ENCODE results near the gene ATP7B.

The ATP7B gene

DNA sequence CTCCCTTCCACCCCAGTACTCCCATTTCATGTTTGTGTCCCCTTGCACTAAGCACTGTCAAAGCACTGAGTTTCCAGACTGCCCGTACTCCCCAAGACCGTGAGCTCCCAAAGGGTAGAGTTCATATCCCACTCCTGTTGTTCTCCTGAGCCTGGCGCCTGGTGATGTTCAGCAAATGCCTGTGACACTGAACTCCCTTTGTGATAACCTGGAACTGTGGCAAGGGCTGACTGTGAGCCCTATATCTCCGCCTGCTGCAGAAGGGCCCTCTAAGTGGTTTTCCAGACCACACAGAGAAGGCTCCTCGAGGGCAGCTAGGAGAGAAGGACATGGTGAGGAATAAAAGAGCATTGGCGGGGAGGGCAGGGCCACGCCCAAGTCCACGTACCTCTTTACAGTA is 67.5 kb downstream of the ATP7B start:
- no peak for DNase-seq

DNA sequence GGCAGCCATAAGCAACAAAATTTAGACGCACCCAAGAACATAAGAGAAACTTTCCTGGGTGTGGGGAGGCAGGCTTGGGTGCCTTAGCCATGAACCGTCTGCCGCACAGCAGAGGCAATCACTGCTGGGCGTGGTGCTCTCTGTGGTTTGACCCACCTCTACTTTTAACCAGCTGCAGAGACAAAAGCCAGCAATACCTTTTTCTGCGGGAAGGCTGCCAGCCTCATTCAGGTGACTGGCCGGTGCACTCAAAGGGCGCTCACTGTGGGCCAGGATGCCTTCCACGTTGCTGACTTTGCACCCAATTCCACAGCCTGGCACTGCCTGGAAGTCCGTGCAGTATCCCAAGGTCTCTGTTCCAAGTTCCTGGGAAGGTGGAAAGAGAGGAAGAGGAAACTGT is 69.1 kb downstream of the ATP7B start:
- DNase-seq, result no peak

DNA sequence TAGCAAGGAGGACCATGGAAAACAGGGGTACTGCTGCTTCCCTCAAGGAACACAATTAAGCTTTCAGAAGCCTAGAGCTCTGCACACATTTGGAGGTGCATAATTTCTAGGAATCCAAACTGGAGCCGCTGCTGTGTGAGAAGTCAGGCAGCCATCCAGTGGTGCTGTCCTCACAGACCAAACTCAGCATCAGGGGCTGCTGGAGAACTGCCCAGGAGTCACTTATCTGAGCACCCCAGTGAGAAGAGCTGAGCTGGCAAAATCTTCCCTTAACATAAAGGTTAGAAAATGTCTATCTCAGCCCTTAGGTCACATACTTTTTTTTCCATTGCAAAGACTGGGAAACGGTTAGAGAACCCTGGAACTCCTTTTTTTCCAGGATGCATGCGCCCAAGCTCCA is 72.8 kb downstream of the ATP7B start:
- DNase-seq, result peak; percentile 80

DNA sequence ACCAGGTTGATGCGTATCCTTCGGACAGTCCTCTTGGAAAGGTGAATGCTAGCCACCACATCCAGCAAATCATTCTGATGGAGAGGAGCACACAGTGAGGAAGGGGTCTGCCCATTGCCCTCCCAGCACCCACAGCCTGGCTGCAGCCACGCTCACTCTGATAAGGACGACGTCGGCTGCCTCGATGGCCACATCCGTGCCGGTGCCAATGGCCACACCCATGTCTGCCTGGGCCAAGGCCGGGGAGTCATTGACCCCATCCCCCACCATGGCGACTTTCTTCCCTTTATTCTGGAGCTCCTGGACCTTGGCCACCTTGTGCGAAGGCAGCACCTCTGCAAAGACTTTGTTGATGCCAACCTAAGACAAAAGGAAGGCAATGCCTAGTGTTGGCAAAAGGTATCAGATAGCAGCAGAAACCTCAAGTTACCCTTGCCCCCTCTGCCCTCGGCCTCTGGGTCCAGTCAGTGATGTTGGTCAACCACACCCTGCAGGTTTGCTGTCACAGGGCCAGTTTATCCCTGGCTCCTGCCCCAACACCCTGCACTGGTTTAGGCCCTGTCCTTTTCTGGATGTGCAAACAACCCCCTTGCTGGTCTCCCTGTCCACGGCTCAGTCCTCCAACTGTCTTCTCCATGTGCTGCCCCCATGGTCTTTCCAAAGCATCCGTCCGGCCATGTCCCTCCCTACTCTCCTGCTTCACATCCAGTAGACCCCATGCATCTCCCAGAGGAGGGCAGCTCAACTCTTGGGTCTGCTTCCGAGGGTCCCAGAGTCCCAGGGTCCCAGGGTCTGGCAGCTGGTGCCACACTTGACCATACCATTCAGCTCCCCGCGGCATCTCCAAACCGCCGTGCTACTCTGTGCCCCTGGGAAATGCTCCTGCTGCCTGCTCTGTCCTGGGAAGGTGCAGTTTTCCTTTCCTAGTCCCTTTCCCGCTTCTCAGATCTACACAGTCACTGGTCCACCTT is 73.6 kb downstream of the ATP7B start:
- DNase-seq, result no peak

DNA sequence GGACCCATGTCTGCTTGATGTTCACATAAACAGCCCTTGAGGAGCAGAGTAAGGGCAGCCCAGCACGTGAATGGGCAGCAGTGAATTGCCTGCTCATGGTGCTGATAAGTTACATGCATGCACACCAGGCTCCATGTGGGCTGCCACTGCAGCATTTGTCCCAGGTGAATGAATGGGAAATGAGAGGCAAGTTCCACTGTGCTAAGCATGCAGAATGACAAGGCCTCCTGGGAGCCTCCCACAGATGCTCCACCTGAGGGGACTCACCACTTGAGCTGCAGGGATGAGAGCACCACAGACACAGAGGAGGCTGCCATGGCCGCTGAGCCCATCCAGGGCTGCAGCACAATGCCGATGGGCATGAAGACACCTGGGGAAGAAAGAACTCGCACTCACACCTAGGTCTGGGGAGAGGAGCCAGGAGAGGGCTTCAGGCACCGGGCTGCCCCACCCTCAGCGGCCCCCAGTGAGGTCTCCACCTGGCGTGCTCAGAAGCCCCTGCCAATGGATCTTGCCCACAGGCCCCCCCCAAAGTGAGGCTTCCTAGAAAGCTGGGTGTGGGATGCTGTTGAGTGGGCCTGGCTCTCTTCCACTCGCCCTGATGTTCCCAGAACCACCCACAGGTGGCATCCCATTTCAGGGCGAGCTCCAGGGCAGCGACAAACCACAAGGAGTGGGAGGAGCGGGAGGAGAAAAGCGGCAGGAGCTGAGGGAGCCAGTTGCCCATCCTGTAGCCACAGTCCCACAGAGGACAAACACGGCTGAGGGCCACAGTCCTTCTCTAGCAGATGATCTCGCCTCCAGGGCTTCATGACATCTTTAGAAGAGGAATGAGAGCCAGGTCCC is 75.7 kb downstream of the ATP7B start:
- peak; percentile 56 for DNase-seq

DNA sequence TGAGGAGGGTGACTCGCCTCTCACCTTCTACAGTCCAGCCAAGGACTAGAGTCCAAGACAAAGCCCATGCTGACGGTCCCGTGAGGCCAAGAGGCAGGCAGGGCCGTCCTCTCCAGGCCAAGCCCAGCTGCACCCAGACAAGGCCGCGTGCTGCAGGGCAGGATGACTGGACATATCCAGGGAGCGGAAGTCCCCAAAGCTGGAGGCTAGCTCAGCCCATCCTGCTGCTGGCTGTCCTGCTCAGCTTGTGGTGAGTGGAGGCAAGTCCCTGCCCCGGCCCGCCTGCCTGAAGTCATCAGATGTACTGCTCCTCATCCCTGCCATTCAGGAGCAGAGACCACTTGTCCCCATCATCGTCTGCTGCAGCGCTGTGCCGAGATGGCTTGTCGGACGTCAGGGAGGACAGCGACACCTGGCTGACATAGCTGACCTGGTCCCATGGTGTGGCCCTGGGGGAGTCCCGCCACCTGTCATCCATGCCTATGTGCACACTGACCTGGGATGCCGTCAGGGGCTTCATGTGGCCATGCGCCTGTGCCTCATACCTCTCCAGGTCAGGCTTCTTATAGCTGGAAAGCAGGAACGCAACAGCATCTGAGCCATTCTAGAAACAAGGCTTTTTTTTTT is 76.7 kb downstream of the ATP7B start:
- no peak for DNase-seq

DNA sequence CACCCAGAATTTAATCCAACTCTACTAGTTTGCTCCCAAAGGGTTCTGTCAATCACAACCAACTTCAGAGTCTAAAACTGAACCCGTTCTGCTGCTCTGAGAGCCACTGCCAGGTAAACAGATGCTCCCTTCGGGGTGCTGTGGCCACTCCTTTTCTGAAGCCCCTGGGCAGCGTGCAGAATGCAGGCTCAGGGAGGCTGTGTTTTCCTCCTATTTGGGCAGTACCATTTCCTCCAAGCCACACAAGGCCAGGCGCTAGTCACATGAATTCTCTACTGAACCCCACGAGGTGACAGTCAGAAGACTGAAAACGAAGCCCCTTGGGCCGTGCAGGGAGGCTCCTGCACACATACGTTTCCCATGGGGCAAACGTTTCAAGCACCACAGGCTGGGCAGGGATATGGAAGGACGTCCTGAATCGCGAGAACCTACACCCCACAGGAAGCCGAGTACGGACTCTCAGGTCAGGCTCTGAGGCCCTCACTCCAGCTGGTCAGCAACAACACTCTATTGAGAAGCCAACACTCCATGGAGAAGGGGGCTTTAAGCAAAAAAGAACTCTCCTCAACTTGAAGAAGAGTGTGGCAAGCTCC is 77.7 kb downstream of the ATP7B start:
- DNase-seq, result no peak

DNA sequence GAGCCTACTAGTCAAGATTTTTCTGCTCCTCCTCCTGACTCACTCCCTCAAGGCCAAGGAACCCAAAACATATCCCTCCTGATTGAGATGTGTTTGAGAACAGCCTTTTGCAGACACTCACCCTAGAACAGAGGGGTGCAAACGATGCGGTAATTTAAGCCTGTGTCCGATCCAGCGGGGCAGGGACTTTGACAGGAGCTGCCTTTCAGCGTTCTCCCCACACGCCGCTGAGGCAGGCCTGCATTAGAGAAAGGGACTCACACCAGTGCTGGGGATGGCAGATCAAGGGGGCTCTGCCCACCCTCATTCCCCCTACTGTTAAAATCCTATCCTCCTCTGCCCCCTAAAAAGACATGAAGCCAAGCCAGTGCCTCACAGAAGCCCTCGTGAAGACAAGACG is 79.0 kb downstream of the ATP7B start:
- DNase-seq, result no peak

DNA sequence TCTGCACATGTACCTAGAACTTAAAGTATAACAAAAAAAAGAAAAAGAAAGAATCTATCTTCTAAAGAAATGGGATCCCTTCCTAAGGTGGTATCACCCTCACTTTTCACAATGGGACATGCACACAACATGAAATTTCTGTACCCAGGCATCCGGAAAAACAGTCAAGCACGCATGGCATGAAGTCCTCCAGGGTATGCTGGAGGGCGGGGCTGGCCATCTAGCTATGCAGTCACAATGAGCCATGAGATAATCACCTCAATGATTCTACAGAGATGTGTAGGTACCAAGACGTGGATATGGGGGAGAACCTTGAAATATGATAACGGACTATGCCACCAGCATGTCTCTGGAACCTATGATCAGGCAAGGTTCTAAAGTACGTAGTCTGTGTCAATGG is 79.6 kb downstream of the ATP7B start:
- no peak for DNase-seq

DNA sequence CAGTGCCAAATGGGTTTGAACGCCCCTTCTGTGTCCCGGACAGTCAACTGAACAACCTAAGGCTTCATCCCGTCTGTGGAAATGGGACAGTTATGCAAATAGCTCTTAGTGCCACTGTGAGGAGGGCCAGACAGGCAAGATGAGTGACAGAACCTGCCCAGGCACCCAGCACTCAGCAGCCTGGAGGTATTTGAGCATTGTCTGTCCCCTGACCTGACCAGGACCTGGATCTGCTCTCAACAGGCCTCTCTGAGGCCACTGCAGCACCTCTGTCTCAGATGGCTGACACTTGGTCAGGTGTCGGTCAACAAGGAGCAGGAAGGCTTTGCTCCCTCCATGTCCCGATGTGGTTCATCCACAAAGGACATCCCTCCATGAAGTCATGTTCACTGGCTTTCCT is 81.6 kb downstream of the ATP7B start:
- DNase-seq, result no peak

DNA sequence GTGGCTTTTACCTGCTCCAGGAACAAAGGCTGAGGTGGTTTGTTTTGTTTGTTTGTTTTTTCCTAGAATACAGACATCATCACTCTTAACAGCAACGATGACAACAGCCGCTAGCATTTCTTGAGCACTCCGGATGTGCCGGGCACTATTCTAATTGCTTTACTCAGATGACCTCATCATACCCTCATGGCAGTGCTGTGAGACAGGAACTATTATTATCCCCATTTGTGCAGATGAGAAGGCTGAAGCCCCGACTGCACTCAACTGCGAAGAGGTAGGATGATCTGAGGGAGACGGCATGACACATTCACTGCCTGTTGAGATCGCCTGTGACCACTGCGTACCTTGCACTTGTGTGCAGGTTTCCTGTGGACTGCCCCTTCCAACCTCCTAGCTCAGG is 83.0 kb downstream of the ATP7B start:
- DNase-seq, result no peak

DNA sequence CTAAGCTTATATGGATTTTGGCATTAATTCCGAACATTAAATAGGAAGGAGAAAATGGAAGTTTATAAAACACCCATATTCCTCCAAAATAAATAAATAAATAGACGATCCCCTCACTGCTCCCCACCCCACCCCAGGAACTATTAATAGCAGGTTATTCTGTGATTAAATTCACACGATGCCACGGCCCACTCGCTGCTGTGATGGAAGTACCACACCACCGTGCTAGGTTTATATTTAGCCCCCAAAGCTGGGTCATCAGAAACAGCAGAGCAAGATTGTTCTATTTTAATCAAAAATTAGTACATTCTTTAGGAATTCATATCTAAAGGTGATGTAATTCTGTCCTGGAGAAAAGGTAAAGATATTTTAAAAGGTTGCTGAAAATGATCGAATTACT is 84.1 kb downstream of the ATP7B start:
- DNase-seq, result no peak

DNA sequence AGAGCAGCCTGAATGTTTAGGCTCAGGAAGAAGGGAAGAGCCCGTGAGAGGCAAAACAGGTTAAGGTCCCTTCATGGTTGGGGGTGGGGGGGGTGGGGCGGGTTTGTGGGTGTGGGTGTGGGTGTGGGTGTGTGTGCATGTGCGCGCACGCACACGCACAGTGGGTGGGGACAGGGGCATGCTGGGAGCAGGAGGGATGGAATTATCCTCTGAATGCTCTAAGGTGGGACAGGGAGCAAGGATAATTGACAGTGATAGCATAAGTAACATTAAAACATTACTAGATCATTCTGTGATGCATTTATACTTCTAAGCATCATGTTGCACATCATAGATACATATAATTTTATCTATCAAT is 84.7 kb downstream of the ATP7B start:
- no peak for DNase-seq

DNA sequence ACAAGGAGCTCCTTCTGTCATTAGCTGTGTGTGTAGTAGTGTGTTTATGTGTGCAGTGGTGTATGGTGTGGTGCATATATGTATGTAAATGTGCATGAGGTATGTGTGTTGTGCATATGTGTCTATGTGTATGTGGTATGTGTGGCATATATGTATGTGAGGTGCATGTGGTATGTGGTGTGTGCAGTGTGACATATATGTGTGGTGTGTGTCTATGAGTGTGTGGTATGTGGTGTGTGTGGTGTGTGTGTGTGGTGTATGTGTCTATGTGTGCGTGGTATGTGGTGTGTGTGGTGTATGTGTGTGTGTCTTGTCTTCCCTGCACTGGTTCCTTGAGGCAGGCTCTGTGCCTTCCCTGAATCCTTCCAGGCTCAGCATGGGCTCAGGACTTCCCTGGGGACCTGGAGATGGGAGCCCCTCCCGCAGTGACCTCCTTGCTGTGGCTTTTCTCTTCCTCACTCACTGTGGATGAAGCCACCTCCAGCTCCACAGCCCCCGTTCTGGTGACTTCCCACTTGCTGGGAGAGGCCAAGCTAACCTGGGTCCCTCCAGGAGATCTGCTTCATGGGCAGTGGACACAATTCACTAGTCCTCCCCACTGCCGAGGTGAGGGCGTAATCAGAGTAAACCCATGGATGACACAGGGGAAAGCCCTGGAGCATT is 85.3 kb downstream of the ATP7B start:
- no peak for DNase-seq

DNA sequence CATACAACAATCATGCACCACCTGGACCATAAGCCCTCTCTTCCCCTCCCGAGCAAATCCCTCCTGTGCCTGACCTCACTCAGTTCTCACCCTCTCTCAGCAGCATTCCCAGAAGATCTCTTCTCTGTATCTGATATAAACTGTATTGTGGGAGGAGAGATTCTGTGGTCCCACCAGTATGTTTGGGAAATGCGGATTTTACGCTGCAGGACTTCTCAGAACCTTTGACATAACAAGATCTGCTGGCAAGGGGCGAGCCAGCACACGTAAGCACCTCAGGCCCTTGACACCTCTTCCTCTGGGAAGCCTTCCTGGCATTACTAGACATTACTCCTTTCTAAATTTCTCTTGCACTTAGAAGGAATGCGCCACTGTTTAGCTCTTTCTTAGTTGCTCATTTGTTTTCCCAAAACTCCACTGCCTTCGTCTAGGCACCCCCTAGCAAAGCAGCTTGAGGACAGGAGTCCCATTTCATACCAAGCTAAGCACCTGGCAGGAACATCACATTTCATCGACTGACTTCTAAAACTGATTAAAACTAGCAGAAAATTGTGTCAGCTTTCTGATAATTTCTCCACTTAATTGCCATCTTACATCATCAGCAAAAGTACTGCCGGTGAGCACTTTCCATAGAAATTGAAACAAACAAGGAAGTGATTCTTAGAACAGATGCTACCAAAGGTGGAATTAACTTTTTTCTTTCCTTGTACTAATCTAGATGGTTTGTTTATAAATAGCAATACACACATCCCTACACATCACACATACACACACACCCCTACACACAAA is 86.3 kb downstream of the ATP7B start:
- DNase-seq, result no peak

DNA sequence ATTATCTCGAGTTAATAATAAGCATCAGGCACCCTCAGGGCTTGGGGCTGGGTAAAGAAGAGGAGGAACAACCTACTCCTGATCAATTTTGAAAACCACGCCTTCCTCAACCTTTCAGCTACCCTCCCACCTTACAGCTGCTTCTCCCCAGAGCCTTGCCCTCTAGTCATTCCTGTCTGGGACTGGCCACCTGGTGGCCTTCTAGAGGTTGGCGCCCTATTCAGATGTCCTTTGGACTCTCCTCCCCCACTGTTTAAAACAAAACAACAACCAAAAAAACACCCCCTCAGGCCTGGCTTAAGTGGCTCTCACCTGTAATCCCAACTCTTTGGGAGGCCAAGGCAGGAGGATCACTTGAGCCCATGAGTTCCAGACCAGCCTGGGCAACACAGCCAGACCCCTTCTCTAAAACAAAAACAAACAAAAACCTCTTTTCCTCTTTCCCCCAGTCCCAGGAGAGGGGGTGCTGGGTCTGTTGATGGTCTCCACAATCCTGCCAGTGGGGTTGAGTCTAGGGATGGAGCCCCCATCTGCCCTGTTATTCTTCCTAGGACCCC is 87.2 kb downstream of the ATP7B start:
- DNase-seq, result peak; percentile 55

DNA sequence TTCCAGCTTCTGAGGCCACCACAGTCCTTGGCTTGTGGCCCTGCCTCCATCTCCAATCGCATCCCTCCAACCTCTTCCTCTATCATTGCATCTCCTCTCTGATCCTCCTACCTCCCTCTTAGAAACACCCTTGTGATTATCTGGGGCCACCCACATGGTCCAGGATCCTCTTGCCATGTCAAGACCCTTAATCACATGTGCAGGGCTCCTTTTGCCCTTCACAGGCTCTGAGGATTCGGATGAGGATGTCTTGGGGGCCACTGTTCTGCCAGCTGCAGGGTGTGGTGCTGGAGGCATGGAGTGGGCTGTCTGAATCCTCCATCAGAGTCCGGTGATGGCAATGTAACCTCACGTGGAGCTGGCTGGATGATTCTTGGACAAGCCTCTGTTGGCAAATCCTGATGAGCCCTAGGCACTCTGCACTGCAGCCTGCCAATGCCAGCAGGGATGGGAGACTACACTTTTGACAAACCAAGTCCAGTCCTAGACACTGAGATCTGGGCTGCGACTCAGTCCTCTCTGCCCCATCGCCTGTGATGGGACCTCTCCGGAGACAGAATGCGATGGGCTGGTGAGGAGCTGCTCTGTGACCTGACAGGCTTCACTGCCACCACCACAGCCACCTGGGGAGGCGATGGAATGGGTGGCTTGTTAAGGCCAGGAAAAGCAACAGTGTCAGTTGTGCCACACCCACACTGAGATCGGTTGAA is 88.3 kb downstream of the ATP7B start:
- peak; percentile 25 for DNase-seq

DNA sequence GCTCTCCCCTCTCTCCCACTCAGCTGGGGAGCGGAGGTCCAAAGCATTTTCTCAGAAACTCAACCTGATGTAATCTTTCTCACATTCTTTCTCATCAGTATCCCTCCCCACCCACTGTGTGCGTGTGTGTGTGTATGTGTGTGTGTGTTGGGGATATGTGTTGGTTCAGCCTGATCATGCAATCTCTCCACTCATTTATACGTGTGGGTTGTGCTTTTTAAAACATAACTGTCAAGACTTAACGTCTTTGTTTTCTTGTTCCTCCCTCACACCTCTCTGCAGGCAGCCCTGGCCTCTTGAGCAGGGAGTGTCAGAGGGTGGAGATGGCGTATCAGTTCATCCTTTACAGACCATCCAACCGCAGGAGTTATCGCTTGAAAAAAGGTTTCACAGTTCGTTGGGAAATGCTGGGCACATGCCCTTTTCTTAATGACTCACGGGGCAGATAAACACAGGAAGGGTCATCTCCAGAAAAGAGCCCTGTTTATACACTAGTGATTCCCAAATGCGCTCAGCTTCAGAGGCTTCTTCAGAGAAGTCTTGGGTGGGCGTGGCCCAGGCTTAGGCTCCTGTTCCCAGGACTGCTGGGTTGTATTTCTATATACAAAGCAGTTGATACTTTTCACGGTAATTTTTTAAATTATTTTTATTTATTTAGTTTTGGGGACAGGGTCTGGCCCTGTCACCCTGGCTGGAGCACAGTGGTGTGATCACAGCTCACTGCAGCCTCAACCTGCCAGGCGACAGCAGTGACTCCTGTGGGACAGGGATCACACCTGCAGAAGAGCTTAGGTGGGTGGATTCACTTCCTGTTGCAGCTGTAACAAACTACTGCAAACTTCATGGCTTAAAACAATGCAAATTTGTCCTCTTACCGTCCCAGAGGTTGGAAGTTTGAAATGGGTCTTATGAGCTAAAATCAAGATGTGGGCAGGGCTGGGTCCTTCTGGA is 89.2 kb downstream of the ATP7B start:
- peak; percentile 80 for DNase-seq

DNA sequence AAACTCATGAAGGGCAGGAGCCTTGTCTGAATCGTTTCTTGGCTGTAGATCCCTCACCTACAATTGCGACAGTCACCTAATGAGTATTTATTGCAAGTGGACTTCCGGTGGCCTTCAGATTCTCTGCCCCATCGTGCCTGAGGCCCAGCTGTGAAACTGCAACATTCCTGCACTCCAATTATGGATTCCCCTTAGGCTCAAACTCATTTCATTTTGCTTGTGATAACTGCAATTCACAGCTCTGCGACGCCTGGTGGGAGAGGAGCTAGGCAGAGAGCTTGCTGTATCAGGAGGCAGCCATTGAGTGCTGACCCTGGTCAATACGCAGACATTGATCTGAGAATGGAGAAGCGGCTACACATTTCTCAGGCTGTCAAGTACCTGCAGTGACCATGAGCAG is 90.5 kb downstream of the ATP7B start:
- no peak for DNase-seq

DNA sequence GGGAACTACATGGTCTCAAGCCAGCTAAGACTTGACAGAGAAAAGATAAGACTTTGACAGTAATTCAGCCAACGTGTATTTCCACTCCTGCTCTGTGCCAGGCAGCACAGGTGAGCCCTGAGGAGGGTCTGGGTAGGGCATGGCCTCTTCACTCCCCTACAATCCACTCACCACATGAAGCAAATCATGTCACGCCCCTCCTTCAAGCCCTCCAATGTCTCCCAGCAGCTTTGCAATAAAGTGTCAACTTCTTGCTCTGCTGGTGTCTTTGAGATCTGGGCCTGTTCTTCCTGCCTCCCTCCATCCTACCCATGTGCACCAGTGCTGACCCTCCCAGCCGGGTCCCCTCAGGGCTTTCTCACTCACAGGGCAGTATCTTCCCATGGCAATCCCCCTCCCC is 91.0 kb downstream of the ATP7B start:
- no peak for DNase-seq
